Trophoblast cell (in vitro differentiated cells and primary cell): ENCODE data around the gene ABCG1.

ENCODE experiments used
- DNase-seq, 2 donors: peaks; one replicate each; pipeline ENCODE4 v3.0.0-alpha.2; 2016
- H2AFZ ChIP-seq: 2 replicates; pipeline ENCODE4 v1.6.1; 2013; ENCODE audit warnings: low read length, moderate library complexity, mild to moderate bottlenecking; ENCODE audit not compliant: insufficient read depth, poor library complexity
- H2AK5ac ChIP-seq: 2 replicates; pipeline ENCODE4 v1.6.1; 2013; ENCODE audit warnings: mild to moderate bottlenecking, low read length
- H2BK120ac ChIP-seq: 2 replicates; pipeline ENCODE4 v1.6.1; 2013; ENCODE audit warnings: low read length, mild to moderate bottlenecking, moderate library complexity; ENCODE audit not compliant: insufficient read depth, poor library complexity
- H2BK12ac ChIP-seq: 2 replicates; pipeline ENCODE4 v1.6.1; 2013; ENCODE audit warnings: mild to moderate bottlenecking, low read length, moderate library complexity
- H2BK5ac ChIP-seq: 2 replicates; pipeline ENCODE4 v1.6.1; 2013; ENCODE audit warnings: low read length, low read depth, moderate library complexity, mild to moderate bottlenecking; ENCODE audit not compliant: poor library complexity
- H3K14ac ChIP-seq: 2 replicates; pipeline ENCODE4 v1.6.1; 2013; ENCODE audit warnings: mild to moderate bottlenecking, low read length
- H3K18ac ChIP-seq: 2 replicates; pipeline ENCODE4 v1.6.1; 2013; ENCODE audit warnings: mild to moderate bottlenecking, low read length
- H3K23ac ChIP-seq: 2 replicates; pipeline ENCODE4 v1.6.1; 2013; ENCODE audit warnings: low read length
- H3K27ac ChIP-seq: 2 replicates; pipeline ENCODE4 v1.5.1; 2013; ENCODE audit warnings: low read depth, mild to moderate bottlenecking, inconsistent platforms, low read length, moderate library complexity
- H3K27me3 ChIP-seq: 2 replicates; pipeline ENCODE4 v1.6.1; 2013; ENCODE audit warnings: inconsistent platforms, mild to moderate bottlenecking, low read length, moderate library complexity; ENCODE audit not compliant: insufficient read depth
- H3K36me3 ChIP-seq, 2 experiments: 1 replicate in 1 of 2; 2 replicates in 1 of 2; pipeline ENCODE4 v1.6.1; 2013; ENCODE audit warnings: low read length in 2 of 2, mild to moderate bottlenecking in 2 of 2, moderate library complexity in 1 of 2; ENCODE audit not compliant: insufficient read depth in 2 of 2, control insufficient read depth in 1 of 2
- H3K4ac ChIP-seq: 2 replicates; pipeline ENCODE4 v1.6.1; 2013; ENCODE audit warnings: low read depth, mild to moderate bottlenecking, low read length, moderate library complexity
- H3K4me1 ChIP-seq, 2 experiments: 1 replicate in 1 of 2; 2 replicates in 1 of 2; pipeline ENCODE4 v1.6.1; 2013; ENCODE audit warnings: low read length in 2 of 2, mild to moderate bottlenecking in 2 of 2, moderate library complexity in 1 of 2; ENCODE audit not compliant: insufficient read depth in 2 of 2, control insufficient read depth in 1 of 2
- H3K4me2 ChIP-seq: 2 replicates; pipeline ENCODE4 v1.6.1; 2013; ENCODE audit warnings: inconsistent platforms, mild to moderate bottlenecking, low read length, moderate library complexity
- H3K4me3 ChIP-seq: 2 replicates; pipeline ENCODE4 v1.5.1; 2013; ENCODE audit warnings: mild to moderate bottlenecking, low read depth, low read length, inconsistent platforms
- H3K79me1 ChIP-seq: one replicate; pipeline ENCODE4 v1.6.1; 2013; ENCODE audit warnings: low read length
- H3K79me2 ChIP-seq: 2 replicates; pipeline ENCODE4 v1.6.1; 2013; ENCODE audit warnings: low read length, mild to moderate bottlenecking; ENCODE audit not compliant: control insufficient read depth, insufficient read depth, poor library complexity
- H3K9ac ChIP-seq: 2 replicates; pipeline ENCODE4 v1.6.1; 2013; ENCODE audit warnings: mild to moderate bottlenecking, low read length
- H3K9me3 ChIP-seq: 2 replicates; pipeline ENCODE4 v1.6.1; 2013; ENCODE audit warnings: low read depth, mild to moderate bottlenecking, control low read depth, inconsistent platforms, low read length; ENCODE audit not compliant: insufficient read depth
- H4K12ac ChIP-seq: 2 replicates; pipeline ENCODE4 v1.6.1; 2013; ENCODE audit warnings: low read depth, mild to moderate bottlenecking, low read length, moderate library complexity
- H4K8ac ChIP-seq: 2 replicates; pipeline ENCODE4 v1.6.1; 2013; ENCODE audit warnings: low read depth, mild to moderate bottlenecking, low read length, moderate library complexity
- H4K91ac ChIP-seq: one replicate; pipeline ENCODE4 v1.6.1; 2013; ENCODE audit warnings: low read depth, mild to moderate bottlenecking, low read length, moderate library complexity
- WGBS: extraction: QIAGEN DNeasy Blood & Tissue Kit; methylation state at CpG from one replicate; pipeline ENCODE4 v1.1.7; 2013; ENCODE audit warnings: missing lambda C conversion rate; ENCODE audit not compliant: insufficient read length, insufficient coverage; ENCODE audit errors: extremely low coverage; 5-methylcytosine and 5-hydroxymethylcytosine counted together

ABCG1 gene

GRCh38 chr21:42187976-42188653, 30.8 kb upstream of the ABCG1 start:
- no peak overlapping the region for H3K23ac ChIP-seq
- peaks cover 3 to 4% of the 10 kb centered on the region in 2 experiments for H3K4me1 ChIP-seq
- H3K18ac ChIP-seq, result no peak overlapping the region
- H2BK5ac ChIP-seq, result no peak overlapping the region
- DNase-seq, result no peak
- no peak overlapping the region for H4K91ac ChIP-seq
- H4K8ac ChIP-seq, result no peak overlapping the region
- no peaks in the 10 kb centered on the region for H3K79me2 ChIP-seq
- no peak overlapping the region for H4K12ac ChIP-seq
- H2AK5ac ChIP-seq, result no peak overlapping the region
- H3K14ac ChIP-seq, result no peak overlapping the region
- no peak overlapping the region for H3K4me3 ChIP-seq
- H3K9me3 ChIP-seq, result peaks cover 7% of the 10 kb centered on the region
- H3K4ac ChIP-seq, result no peak overlapping the region
- no peaks in the 10 kb centered on the region for H3K36me3 ChIP-seq
- no CpG with 5 or more reads among the region's 8 CpGs for WGBS
- no peaks in the 10 kb centered on the region for H3K79me1 ChIP-seq
- no peak overlapping the region for H2BK12ac ChIP-seq
- H3K4me2 ChIP-seq, result no peak overlapping the region
- no peaks in the 10 kb centered on the region for H3K27me3 ChIP-seq
- H3K9ac ChIP-seq, result no peak overlapping the region
- no peak overlapping the region for H2AFZ ChIP-seq
- no peak overlapping the region for H3K27ac ChIP-seq
- H2BK120ac ChIP-seq, result no peak overlapping the region

GRCh38 chr21:42188663-42189062, 30.3 kb upstream of the ABCG1 start:
- no peak overlapping the region for H3K27ac ChIP-seq
- H2AK5ac ChIP-seq, result no peak overlapping the region
- no peak overlapping the region for H3K18ac ChIP-seq
- no peak overlapping the region for H2BK12ac ChIP-seq
- H3K4me2 ChIP-seq, result no peak overlapping the region
- no peak overlapping the region for H3K4ac ChIP-seq
- H4K91ac ChIP-seq, result no peak overlapping the region
- H2BK5ac ChIP-seq, result no peak overlapping the region
- no peak overlapping the region for H4K8ac ChIP-seq
- H3K23ac ChIP-seq, result no peak overlapping the region
- no peak overlapping the region for H3K14ac ChIP-seq
- H3K4me3 ChIP-seq, result no peak overlapping the region
- no peaks in the 10 kb centered on the region for H3K79me2 ChIP-seq
- H3K4me1 ChIP-seq, result peaks cover 3 to 4% of the 10 kb centered on the region in 2 experiments
- peaks cover 4% of the 10 kb centered on the region for H3K9me3 ChIP-seq
- H3K36me3 ChIP-seq, result no peaks in the 10 kb centered on the region
- no peaks in the 10 kb centered on the region for H3K27me3 ChIP-seq
- no peak for DNase-seq
- no peak overlapping the region for H3K9ac ChIP-seq
- no peak overlapping the region for H2BK120ac ChIP-seq
- H3K79me1 ChIP-seq, result no peaks in the 10 kb centered on the region
- H2AFZ ChIP-seq, result no peak overlapping the region
- WGBS, result no CpG with 5 or more reads among the region's 4 CpGs
- no peak overlapping the region for H4K12ac ChIP-seq

- no peak overlapping the region for H4K91ac ChIP-seq
- no peaks in the 10 kb centered on the region for H3K9me3 ChIP-seq
- H2BK120ac ChIP-seq, result no peak overlapping the region
- no peak overlapping the region for H2BK12ac ChIP-seq
- no peak for DNase-seq
- H3K14ac ChIP-seq, result no peak overlapping the region
- H2AFZ ChIP-seq, result no peak overlapping the region
- no peak overlapping the region for H4K8ac ChIP-seq
- H3K4me1 ChIP-seq, result peaks cover 3 to 4% of the 10 kb centered on the region in 2 experiments
- H3K27me3 ChIP-seq, result no peaks in the 10 kb centered on the region
- no peaks in the 10 kb centered on the region for H3K79me2 ChIP-seq
- no peak overlapping the region for H3K18ac ChIP-seq
- no CpG with 5 or more reads among the region's 1 CpG for WGBS
- H2BK5ac ChIP-seq, result no peak overlapping the region
- no peak overlapping the region for H3K9ac ChIP-seq
- H4K12ac ChIP-seq, result no peak overlapping the region
- H2AK5ac ChIP-seq, result no peak overlapping the region
- H3K27ac ChIP-seq, result no peak overlapping the region
- no peak overlapping the region for H3K4me3 ChIP-seq
- H3K4me2 ChIP-seq, result no peak overlapping the region
- no peak overlapping the region for H3K4ac ChIP-seq
- H3K79me1 ChIP-seq, result no peaks in the 10 kb centered on the region
- H3K23ac ChIP-seq, result no peak overlapping the region
- no peaks in the 10 kb centered on the region for H3K36me3 ChIP-seq
Observed at GRCh38 chr21:42189431-42189830, 29.5 kb upstream of the ABCG1 start.

DNA sequence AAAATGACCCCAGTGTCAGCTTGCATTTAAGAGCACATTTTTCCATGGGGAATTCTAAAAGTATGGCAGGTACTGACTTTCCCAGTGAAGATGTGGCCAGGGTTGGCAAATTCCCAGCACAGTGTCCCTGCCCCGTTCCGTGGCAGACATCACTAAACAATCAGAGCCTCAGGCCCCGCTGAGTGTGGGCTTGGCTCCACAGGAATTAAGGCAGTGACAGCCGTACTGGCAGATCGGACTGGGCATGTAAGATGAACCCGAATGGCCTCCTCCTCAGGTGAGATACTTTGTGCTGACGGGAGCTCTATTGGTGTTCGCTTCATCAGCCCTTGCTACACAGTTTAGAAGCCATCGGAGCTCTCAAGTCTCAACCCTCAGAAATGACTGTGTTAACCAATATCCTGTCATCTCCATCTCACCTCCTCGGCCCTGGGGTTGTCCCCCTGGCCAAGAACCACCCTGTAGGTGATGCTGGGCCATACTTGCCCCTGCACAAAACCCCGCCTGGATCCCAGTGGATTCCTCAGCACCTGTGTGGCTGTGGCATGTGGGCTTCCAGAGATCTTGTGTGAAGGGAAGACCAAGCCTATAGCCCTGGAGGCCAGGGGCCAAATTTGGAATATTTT, 29.0 kb upstream of the ABCG1 start:
- Histone ChIP-seq H3K4ac (no peak overlapping the region), H3K23ac (no peak overlapping the region), H3K27ac (no peak overlapping the region), H3K4me2 (no peak overlapping the region), H3K4me1 (peaks cover 3 to 4% of the 10 kb centered on the region in 2 experiments), H3K9ac (no peak overlapping the region), H3K18ac (no peak overlapping the region), H2BK12ac (no peak overlapping the region), H4K12ac (no peak overlapping the region), H4K8ac (no peak overlapping the region), H3K9me3 (no peaks in the 10 kb centered on the region), H3K36me3 (no peaks in the 10 kb centered on the region), H3K79me2 (no peaks in the 10 kb centered on the region), H2AFZ (no peak overlapping the region), H3K4me3 (no peak overlapping the region), H2BK120ac (no peak overlapping the region), H3K27me3 (no peaks in the 10 kb centered on the region), H2BK5ac (no peak overlapping the region), H2AK5ac (no peak overlapping the region), H3K14ac (no peak overlapping the region), H3K79me1 (no peaks in the 10 kb centered on the region), H4K91ac (no peak overlapping the region)
- DNase-seq, result no peak
- no CpG with 5 or more reads among the region's 11 CpGs for WGBS
